ENCODE measurements around the gene MCF2L. TPM values are rescaled to one million over a fixed set of nuclear protein-coding genes. Genes with fewer than 3 reads are reported as not detected.

Gene MCF2L
- total and polyA plus RNA-seq, 10 of the 15 experiments (the other 5 are each of a cell fraction or from before 2014, with no cell fraction given), result 0.06 to 1.1 (median 0.21) TPM; not detected in 2

- TF ChIP-seq ZBTB40 (IDR thresholded peaks at IDR 0.05; ENCODE audit: borderline replicate concordance), result no peak
- TF ChIP-seq RELA (IDR thresholded peaks at IDR 0.05; ENCODE audit: borderline replicate concordance, partially characterized antibody), result no peak
- no peak for TF ChIP-seq HDAC6 (IDR thresholded peaks at IDR 0.05; ENCODE audit: unreplicated experiment)
- TF ChIP-seq ZNF592 (IDR thresholded peaks at IDR 0.05), result no peak
- TF ChIP-seq NFYA (IDR thresholded peaks at IDR 0.05; ENCODE audit: borderline replicate concordance, low read depth, low read length), result no peak
- no peak for TF ChIP-seq SMC3 (IDR thresholded peaks at IDR 0.05; ENCODE audit: borderline replicate concordance, low read length)
- no peak for TF ChIP-seq FOS (IDR thresholded peaks at IDR 0.05; ENCODE audit: borderline replicate concordance, extremely low read depth, insufficient read length)
- TF ChIP-seq SIX5 (IDR thresholded peaks at IDR 0.05; ENCODE audit: low read depth, low read length, severe bottlenecking), result no peak
These were observed 156.7 kb downstream of the MCF2L start (continued) for GRCh38 chr13:113125506-113126264.
